ENCODE results near the gene MOK. TPM values are rescaled to one million over a fixed set of nuclear protein-coding genes. Genes with fewer than 3 reads are reported as not detected.

MOK gene
- total RNA-seq, 3 donors from 2014 or later (not counting 1 experiment from before 2014, with no cell fraction given), result 3.9 to 6.5 (median 4.7) TPM

- 95% methylated on average over 24 of the region's 25 CpGs for WGBS (ENCODE audit: insufficient coverage)
- H3K4me1 ChIP-seq (ENCODE audit: control insufficient read depth, insufficient read depth, low read length), result no peaks in the 10 kb centered on the region
- H3K27ac ChIP-seq (ENCODE audit: low read length), result no peak overlapping the region
- H3K4me3 ChIP-seq (ENCODE audit: low read length), result no peak overlapping the region
- H3K36me3 ChIP-seq (ENCODE audit: control insufficient read depth, insufficient read depth, low read length), result peaks cover 24% of the 10 kb centered on the region
- Mint-ChIP-seq H3K36me3 (peaks cover 11% of the 10 kb centered on the region), H3K4me1 (peaks cover 0 to 6% of the 10 kb centered on the region in 2 donors), H3K27me3 (ENCODE audit: low read depth in 2 of 2) (no peaks in the 10 kb centered on the region), H3K9me3 (no peaks in the 10 kb centered on the region), H3K4me3 (no peak overlapping the region), H3K27ac (no peak overlapping the region)
- DNase-seq, result no peak
- intact Hi-C loops (cut with micrococcal nuclease), result no loop called here
- TF ChIP-seq CTCF (IDR thresholded peaks at IDR 0.05), result no peak
- ATAC-seq, result no peak
- no peaks in the 10 kb centered on the region for H3K27me3 ChIP-seq (ENCODE audit: control insufficient read depth, insufficient read depth, low read length)
- no peaks in the 10 kb centered on the region for H3K9me3 ChIP-seq (ENCODE audit: control insufficient read depth, insufficient read depth, low read length)
These were observed 90.8 kb downstream of the MOK start for GRCh38 chr14:102213984-102214658.

DNA sequence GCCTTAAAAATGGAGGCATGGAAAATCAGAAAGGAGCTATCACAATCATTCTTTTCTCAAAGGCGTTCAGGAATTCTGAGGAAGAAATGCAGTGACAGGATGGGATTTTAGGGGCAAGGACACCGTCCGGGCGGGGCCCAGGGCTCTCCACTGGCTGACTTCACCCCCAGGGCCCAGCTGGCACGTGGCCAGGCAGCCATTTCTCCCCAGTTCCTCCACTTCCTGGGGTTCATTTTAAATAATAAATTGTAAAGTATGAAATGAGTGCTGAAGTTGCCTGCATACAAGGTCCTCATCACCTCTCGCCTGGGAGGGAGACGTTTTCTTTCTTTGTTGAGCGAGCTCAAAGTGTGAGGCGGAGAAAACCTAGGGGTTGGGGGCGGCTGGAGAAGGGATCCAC lies 91.5 kb downstream of the MOK start:
- WGBS (ENCODE audit: insufficient coverage), result 99% methylated on average over 9 of the region's 10 CpGs

GRCh38 chr14:102212845-102213244 lies 92.1 kb downstream of the MOK start:
- intact Hi-C loops (cut with micrococcal nuclease), result no loop called here
- H3K36me3 ChIP-seq (ENCODE audit: control insufficient read depth, insufficient read depth, low read length), result peaks cover 31% of the 10 kb centered on the region
- WGBS (ENCODE audit: insufficient coverage), result 93% methylated on average over 10 of the region's 10 CpGs
- H3K27ac ChIP-seq (ENCODE audit: low read length), result no peak overlapping the region
- Mint-ChIP-seq H3K36me3 (peaks cover 12% of the 10 kb centered on the region), H3K4me1 (peaks cover 0 to 7% of the 10 kb centered on the region in 2 donors), H3K27me3 (ENCODE audit: low read depth in 2 of 2) (no peaks in the 10 kb centered on the region), H3K27ac (no peak overlapping the region), H3K9me3 (no peaks in the 10 kb centered on the region), H3K4me3 (no peak overlapping the region)
- TF ChIP-seq CTCF (IDR thresholded peaks at IDR 0.05), result no peak
- no peaks in the 10 kb centered on the region for H3K9me3 ChIP-seq (ENCODE audit: control insufficient read depth, insufficient read depth, low read length)
- no peaks in the 10 kb centered on the region for H3K27me3 ChIP-seq (ENCODE audit: control insufficient read depth, insufficient read depth, low read length)
- ATAC-seq, result no peak
- no peak overlapping the region for H3K4me3 ChIP-seq (ENCODE audit: low read length)
- H3K4me1 ChIP-seq (ENCODE audit: control insufficient read depth, insufficient read depth, low read length), result no peaks in the 10 kb centered on the region
- DNase-seq, result no peak

More for the DNA sequence above, 91.5 kb downstream of the MOK start:
- intact Hi-C loops (cut with micrococcal nuclease), result no loop called here
- no peaks in the 10 kb centered on the region for H3K27me3 ChIP-seq (ENCODE audit: control insufficient read depth, insufficient read depth, low read length)
- H3K36me3 ChIP-seq (ENCODE audit: control insufficient read depth, insufficient read depth, low read length), result peaks cover 29% of the 10 kb centered on the region
- H3K9me3 ChIP-seq (ENCODE audit: control insufficient read depth, insufficient read depth, low read length), result no peaks in the 10 kb centered on the region
- Mint-ChIP-seq H3K9me3 (no peaks in the 10 kb centered on the region), H3K36me3 (peaks cover 12% of the 10 kb centered on the region), H3K27me3 (ENCODE audit: low read depth in 2 of 2) (no peaks in the 10 kb centered on the region), H3K4me3 (no peak overlapping the region), H3K4me1 (peaks cover 0 to 6% of the 10 kb centered on the region in 2 donors), H3K27ac (peak overlapping the region in 1 of 2 donors; percentile 36)
- H3K27ac ChIP-seq (ENCODE audit: low read length), result no peak overlapping the region
- H3K4me1 ChIP-seq (ENCODE audit: control insufficient read depth, insufficient read depth, low read length), result no peaks in the 10 kb centered on the region
- no peak for DNase-seq
- ATAC-seq, result no peak
- no peak overlapping the region for H3K4me3 ChIP-seq (ENCODE audit: low read length)
- TF ChIP-seq CTCF (IDR thresholded peaks at IDR 0.05), result no peak

DNA sequence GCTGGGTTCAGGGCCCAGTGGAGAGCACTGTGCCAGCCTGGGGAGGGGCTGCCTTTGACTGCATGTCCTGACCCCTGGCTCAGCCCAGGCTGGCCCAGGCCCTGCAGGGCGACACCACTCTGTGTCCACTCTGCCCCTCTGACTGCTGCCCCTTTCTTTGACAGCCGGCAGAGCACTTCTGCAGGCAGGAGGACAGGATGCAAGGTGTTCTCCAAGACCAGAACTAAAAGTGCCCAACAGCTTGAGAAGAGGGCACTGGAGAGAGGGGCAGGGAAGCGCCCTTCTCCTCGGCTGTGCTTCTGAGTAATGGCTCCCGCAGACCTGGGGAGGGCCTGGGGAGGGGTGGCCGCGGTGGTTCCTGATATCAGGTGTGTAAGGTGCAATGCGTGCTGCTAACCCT lies 92.6 kb downstream of the MOK start:
- Histone ChIP-seq H3K4me1 (ENCODE audit: control insufficient read depth, insufficient read depth, low read length) (no peaks in the 10 kb centered on the region), H3K27me3 (ENCODE audit: control insufficient read depth, insufficient read depth, low read length) (no peaks in the 10 kb centered on the region), H3K9me3 (ENCODE audit: control insufficient read depth, insufficient read depth, low read length) (no peaks in the 10 kb centered on the region), H3K36me3 (ENCODE audit: control insufficient read depth, insufficient read depth, low read length) (peaks cover 33% of the 10 kb centered on the region), H3K27ac (ENCODE audit: low read length) (no peak overlapping the region), H3K4me3 (ENCODE audit: low read length) (no peak overlapping the region)
- H3K4me3 Mint-ChIP-seq, result no peak overlapping the region
- intact Hi-C loops (cut with micrococcal nuclease), result no loop called here
- DNase-seq (no peak), ATAC-seq (peak in 1 of 3 donors; percentile 30)
- peaks cover 0 to 12% of the 10 kb centered on the region in 2 donors for H3K4me1 Mint-ChIP-seq
- WGBS (ENCODE audit: insufficient coverage), result 96% methylated on average over 8 of the region's 8 CpGs
- H3K27me3 Mint-ChIP-seq (ENCODE audit: low read depth in 2 of 2), result no peaks in the 10 kb centered on the region
- H3K36me3 Mint-ChIP-seq, result peaks cover 12% of the 10 kb centered on the region
- TF ChIP-seq CTCF (IDR thresholded peaks at IDR 0.05), result no peak
- H3K9me3 Mint-ChIP-seq, result no peaks in the 10 kb centered on the region
- no peak overlapping the region for H3K27ac Mint-ChIP-seq

All from natural killer cell (primary cell).